HG03354 (cell line): Measurements from ENCODE around the gene CLSTN2.

ENCODE experiments used
- ATAC-seq: cut with Tn5 transposase; IDR thresholded peaks from one replicate; pipeline ENCODE4 v1.9.1; 2021; ENCODE audit warnings: mild to moderate bottlenecking; ENCODE audit not compliant: unreplicated experiment, poor library complexity, severe bottlenecking

CLSTN2 gene

DNA sequence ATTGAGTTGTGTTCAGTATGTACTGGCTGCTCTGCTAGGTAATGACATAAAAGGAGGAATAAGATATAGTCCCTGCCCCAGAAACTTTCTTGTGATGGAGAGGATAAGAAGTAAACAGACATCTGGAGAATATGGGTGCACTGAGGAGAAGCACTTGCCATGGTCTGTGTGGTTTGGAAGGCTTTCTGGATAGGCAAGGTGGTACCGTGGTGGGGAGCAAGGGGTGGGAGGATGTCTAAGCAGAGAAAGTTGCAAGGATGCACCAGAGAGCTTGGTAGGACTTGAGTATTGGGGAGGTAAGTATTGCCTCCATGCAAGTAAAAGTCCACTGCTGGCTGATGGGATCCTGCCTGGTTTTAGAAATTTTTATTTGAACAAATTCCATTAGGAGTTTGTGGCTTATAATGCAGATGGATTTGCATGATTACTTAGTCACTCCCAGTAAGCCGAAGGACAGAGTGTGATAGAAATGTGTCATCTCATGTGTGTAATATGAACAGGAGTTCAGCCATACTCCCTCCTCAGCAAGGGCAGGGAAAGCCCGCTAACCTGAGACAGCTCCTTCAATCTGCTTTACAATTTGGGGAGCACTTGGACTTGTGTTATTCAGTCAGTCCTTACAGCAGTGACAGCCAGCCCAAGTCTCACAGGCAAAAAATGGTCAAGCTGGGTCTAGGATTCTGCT, 53.6 kb downstream of the CLSTN2 start:
- no peak for ATAC-seq

DNA sequence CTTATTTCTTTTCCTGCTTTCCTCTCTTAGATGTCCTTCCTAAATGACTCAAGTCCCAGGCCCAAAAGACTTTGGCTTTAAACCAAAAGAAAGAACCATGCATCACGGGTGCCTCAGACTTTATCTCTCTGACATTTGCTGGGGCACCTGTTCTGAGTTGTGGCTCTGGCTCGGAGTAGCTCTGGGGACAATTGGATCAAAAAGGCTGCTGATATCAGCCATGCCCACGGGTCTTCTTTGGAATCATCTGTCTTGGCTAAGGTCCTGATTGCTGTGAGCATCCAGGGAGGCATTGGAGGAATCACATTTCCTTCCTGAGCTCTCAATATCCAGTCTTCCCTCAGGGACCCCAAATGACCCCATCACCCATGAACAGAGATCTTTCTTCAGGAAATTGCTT, 59.9 kb downstream of the CLSTN2 start:
- ATAC-seq: no peak

GRCh38 chr3:140004271-140004670, 69.3 kb downstream of the CLSTN2 start:
- no peak for ATAC-seq

DNA sequence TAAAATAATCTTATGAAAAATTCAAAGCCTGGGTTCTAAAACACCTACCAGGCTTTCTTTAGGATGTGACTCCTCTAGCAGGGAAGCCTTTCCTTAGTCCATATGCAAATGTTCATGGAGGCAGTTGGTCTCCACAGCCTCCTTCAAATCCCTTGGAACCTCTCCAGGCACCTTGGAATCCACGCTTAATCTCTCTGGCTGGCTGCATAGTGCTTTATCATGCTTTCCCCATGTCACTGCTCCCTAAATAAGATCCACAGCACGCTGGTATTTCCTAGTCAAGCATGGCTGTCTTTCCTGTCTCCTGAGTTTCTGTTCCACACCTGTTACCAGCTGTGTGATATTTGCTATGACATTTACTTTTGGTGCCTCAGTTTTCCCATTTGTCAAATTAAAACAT, 71.3 kb downstream of the CLSTN2 start:
- no peak for ATAC-seq

DNA sequence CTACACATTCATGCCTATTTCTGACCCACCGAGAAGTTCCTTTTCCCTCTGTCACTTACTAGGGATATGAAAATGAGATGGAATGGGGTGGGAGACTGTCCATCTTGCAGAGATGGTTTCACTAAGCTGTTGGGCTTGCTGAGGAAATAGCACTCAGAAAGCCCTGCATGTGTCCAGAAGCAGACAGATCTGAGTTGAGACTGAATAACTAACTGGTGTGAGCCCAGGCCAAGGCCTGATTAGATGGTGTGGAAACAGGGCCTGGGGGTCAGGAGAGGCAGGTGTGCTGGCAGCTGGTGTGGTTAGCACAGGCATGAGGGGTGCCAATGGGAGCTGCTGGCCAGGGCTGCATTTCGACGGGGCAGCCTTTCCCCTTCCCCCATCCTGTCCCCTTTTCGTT, 72.1 kb downstream of the CLSTN2 start:
- no peak for ATAC-seq

DNA sequence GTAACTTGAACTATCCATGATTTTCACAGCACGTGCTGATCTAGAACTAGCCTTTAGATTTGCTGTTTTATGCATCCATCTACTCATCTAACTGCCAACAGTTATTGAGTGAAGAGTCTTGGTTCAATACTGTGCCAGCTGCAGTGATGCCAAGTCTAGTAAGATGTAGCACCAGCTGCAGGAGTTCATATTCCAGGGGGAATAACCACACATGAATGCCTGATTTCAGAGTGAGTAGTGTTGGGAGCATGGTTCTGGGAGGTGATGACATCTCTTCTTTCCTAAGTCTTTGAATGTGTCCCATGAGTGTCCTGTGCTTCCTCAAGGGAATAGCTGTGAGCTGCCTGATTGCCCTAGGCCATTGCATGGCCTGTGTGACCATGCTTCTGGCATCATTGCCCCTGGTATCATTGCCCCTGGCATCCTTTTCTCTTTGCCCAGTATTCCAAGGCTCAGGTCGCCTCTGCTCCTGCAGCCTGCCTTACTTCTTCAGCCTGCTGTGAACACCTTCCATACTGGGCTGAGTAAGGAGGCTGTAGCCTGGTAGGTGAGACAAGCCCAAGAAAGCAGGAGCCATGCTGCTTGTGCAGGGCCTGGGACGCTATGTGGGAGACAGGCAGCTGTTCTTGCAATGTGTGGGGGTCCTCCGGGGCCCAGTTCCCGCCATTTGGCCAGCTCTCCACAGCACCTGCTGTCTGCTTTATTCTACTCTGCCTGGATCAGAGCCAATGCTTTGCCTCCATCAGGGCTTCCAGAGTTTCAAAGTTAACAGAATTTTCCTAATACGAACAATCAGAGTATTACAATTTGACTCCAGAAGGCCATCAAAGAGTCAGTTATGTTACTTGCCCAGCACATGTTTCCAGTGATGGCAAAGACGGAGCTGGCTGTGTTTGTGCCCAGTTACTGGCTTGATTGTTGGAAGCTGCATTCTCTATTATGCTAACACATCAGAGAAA, 73.2 kb downstream of the CLSTN2 start:
- ATAC-seq: no peak

DNA sequence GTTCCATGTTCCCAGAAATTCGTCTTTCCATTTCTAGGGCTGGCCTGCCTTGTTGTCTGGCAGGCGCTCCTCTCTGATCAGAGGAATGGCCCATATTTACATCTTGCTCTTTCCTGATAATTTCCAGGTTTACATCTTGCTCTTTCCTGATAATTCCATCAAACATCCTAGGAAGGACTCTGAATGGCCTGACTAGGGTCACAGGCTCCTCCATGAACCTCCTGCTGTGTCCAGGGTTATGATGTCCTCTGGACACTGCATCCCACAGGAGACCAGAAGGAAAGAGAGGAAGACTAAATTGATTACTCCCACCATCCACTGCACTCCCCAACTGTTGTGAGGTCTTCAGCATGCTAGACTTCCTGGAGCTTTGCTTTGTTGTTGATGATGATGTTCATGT, 75.4 kb downstream of the CLSTN2 start:
- no peak for ATAC-seq

DNA sequence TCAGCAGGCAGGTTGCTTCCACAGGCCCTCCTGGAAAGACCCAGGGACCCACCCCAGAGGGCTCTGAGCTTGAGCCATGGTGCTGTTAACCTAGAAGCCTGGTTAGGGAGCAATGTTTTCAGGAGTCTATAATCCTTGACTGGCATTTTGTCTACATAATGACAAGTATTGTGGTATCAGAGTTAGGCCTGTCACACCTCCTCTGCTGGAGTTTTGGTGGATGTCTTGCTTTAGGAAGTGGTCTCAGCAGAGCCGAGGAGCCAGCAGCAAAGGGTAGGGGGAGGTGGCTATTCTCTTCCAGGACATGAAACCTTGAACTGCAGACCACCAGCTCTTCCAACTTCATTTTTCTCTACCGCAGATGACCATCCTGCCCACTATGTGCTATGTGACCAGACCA, 76.1 kb downstream of the CLSTN2 start:
- ATAC-seq: no peak

GRCh38 chr3:140011611-140012277, 76.8 kb downstream of the CLSTN2 start:
- ATAC-seq: no peak

DNA sequence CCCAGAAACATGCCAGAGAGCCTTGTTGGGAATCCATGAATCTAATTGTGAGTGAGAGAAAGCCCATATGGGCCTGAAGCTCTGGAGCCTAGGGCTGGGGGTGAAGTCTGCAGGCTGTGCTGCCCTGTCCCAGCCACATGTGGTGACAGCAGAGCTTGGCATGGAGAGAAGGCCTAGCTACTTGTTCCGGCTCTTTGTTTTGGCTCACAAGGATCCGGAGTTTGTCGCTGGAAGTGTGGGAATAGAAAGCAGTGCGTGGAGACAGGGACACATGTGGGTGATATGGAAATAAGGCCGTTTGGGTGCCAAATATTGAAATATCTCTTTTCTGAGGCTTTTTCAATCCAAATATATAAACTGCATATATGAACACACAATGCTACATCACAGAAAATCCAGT, 78.2 kb downstream of the CLSTN2 start:
- ATAC-seq: no peak

GRCh38 chr3:140014831-140015495, 80.0 kb downstream of the CLSTN2 start:
- no peak for ATAC-seq

GRCh38 chr3:140015741-140016140, 80.8 kb downstream of the CLSTN2 start:
- no peak for ATAC-seq

- ATAC-seq: no peak
Observed at GRCh38 chr3:140018556-140018955, 83.6 kb downstream of the CLSTN2 start.

DNA sequence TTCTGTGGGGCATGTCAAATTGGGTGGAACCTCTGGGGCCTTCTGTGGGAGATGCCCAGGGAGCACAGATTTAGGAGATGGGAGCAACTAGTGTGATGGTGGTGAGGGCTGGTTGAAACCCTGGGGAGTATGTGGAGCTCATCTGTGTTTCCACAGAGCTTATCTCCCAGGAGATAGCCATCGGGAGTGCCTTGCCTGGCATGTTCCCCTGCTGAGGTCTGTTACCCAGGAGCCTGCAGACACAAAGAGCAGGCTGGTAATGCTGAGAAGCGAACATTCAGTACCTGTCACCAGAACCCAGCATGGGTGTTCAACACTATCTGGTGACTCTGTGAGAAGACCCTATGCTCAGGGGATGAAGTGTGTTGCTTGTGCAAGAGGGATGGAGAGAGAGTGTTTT, 85.0 kb downstream of the CLSTN2 start:
- no peak for ATAC-seq

- ATAC-seq: no peak
Observed at GRCh38 chr3:140020541-140020940, 85.6 kb downstream of the CLSTN2 start.

DNA sequence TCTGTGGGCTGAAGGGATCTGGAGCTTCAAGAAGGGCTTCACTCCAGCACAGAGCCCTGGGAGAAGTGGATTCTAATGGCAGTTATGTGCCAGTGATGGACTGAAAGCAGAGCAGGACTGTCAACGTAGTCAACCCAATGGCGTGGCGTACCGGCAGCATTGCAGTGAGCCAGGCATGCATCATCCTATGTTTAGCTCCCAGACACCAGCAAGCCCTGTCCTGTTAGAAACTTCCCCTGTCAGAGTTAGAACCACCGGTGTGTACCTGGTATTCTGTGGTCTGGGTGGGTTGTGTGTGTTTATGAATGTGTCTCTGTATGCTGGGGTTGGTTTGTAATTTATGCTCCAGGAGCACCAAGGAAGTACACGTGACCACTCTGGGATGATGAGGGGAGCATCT, 86.3 kb downstream of the CLSTN2 start:
- no peak for ATAC-seq

GRCh38 chr3:140022066-140022770, 87.2 kb downstream of the CLSTN2 start:
- ATAC-seq: no peak

- ATAC-seq: no peak
Observed at GRCh38 chr3:140023616-140024530, 88.9 kb downstream of the CLSTN2 start.
